GM12878 (cell line): ENCODE measurements around the gene SZRD1. TPM values are rescaled to one million over a fixed set of nuclear protein-coding genes. Genes with fewer than 3 reads are reported as not detected.

Source experiments
- CTCF ChIP-seq, 3 experiments: IDR thresholded peaks in 2 of 3; conservative IDR thresholded peaks in 1 of 3; 2 replicates each; pipeline ENCODE4 v1.5.1; 2011; ENCODE audit warnings: low read depth in 3 of 3, low read length in 3 of 3, mild to moderate bottlenecking in 3 of 3, control low read depth in 2 of 3, moderate library complexity in 2 of 3, inconsistent platforms in 1 of 3, mixed read lengths in 1 of 3; ENCODE audit not compliant: control insufficient read depth in 2 of 3, insufficient read depth in 1 of 3; ENCODE audit errors: extremely low read depth in 1 of 3
- E4F1 ChIP-seq: fragments of 450-650 bp; IDR thresholded peaks from 2 replicates; pipeline ENCODE4 v1.6.1; 2018; ENCODE audit warnings: borderline replicate concordance, mild to moderate bottlenecking; ENCODE audit not compliant: partially characterized antibody
- GATAD2B ChIP-seq: fragments of 450-650 bp; conservative IDR thresholded peaks from 2 replicates; pipeline ENCODE4 v1.6.1; 2017; ENCODE audit warnings: low read depth, mild to moderate bottlenecking, moderate library complexity
- MTA3 ChIP-seq: IDR thresholded peaks from 2 replicates; pipeline ENCODE4 v1.6.1; 2012; ENCODE audit warnings: low read length, inconsistent platforms, borderline replicate concordance
- MXI1 ChIP-seq: fragments of 150-350 bp; IDR thresholded peaks from 2 replicates; pipeline ENCODE4 v1.6.1; 2011; ENCODE audit warnings: low read depth, mild to moderate bottlenecking, inconsistent platforms, low read length, improper control_type of control experiment
- MYC ChIP-seq: IDR thresholded peaks from 2 replicates; pipeline ENCODE4 v1.6.1; 2011; ENCODE audit warnings: mild to moderate bottlenecking, low read length, moderate library complexity, inconsistent platforms; ENCODE audit not compliant: insufficient read depth, insufficient replicate concordance, insufficient read length, severe bottlenecking
- NBN ChIP-seq: fragments of 450-650 bp; IDR thresholded peaks from 2 replicates; pipeline ENCODE4 v1.6.1; 2016
- NKRF ChIP-seq: fragments of 450-650 bp; conservative IDR thresholded peaks from 2 replicates; pipeline ENCODE4 v1.6.1; 2017; ENCODE audit warnings: mild to moderate bottlenecking, moderate library complexity
- NR2C1 ChIP-seq: fragments of 450-650 bp; IDR thresholded peaks from 2 replicates; pipeline ENCODE4 v1.6.1; 2017; ENCODE audit warnings: antibody characterized with exemption, mild to moderate bottlenecking, moderate library complexity
- PKNOX1 ChIP-seq: fragments of 450-650 bp; IDR thresholded peaks from 2 replicates; pipeline ENCODE4 v1.6.1; 2016; ENCODE audit warnings: mild to moderate bottlenecking
- RB1 ChIP-seq: fragments of 450-650 bp; formaldehyde crosslinking; IDR thresholded peaks from 2 replicates; pipeline ENCODE4 v1.6.1; 2017; ENCODE audit warnings: mild to moderate bottlenecking, borderline replicate concordance
- SIX5 ChIP-seq: IDR thresholded peaks from 2 replicates; pipeline ENCODE4 v1.6.1; 2011; ENCODE audit warnings: mild to moderate bottlenecking, low read depth, low read length, moderate library complexity; ENCODE audit not compliant: severe bottlenecking
- SMAD1 ChIP-seq: fragments of 450-650 bp; IDR thresholded peaks from 2 replicates; pipeline ENCODE4 v1.6.1; 2018; ENCODE audit warnings: mild to moderate bottlenecking, low read depth; ENCODE audit not compliant: partially characterized antibody
- SMAD5 ChIP-seq: IDR thresholded peaks from 2 replicates; pipeline ENCODE4 v1.6.1; 2016; ENCODE audit warnings: antibody characterized with exemption, low read depth
- SMC3 ChIP-seq: IDR thresholded peaks from 2 replicates; pipeline ENCODE4 v1.6.1; 2011; ENCODE audit warnings: low read length, improper control_type of control experiment, borderline replicate concordance
- SPI1 ChIP-seq: IDR thresholded peaks from 2 replicates; pipeline ENCODE4 v1.6.1; 2011; ENCODE audit warnings: low read depth, mild to moderate bottlenecking, low read length, moderate library complexity, borderline replicate concordance; ENCODE audit not compliant: insufficient read depth
- SRF ChIP-seq, 2 experiments: IDR thresholded peaks; 2 replicates each; pipeline ENCODE4 v1.6.1; 2011; ENCODE audit warnings: low read depth in 2 of 2, low read length in 2 of 2, mild to moderate bottlenecking in 1 of 2, moderate library complexity in 1 of 2
- TAF1 ChIP-seq: IDR thresholded peaks from 2 replicates; pipeline ENCODE4 v1.6.1; 2011; ENCODE audit warnings: mild to moderate bottlenecking, low read depth, low read length, borderline replicate concordance
- ZNF217 ChIP-seq: fragments of 450-650 bp; IDR thresholded peaks from 2 replicates; pipeline ENCODE4 v1.6.1; 2017; ENCODE audit warnings: antibody characterized with exemption, mild to moderate bottlenecking
- ZNF24 ChIP-seq: fragments of 450-650 bp; IDR thresholded peaks from 2 replicates; pipeline ENCODE4 v1.6.1; 2017; ENCODE audit warnings: antibody characterized with exemption, mild to moderate bottlenecking
- polyA plus RNA-seq, 11 experiments: library from polyadenylated mRNA; depleted of rRNA in 4 of 11; unstranded in 6 of 11; stranded (reverse) in 5 of 11; fragments of >200 nt; fragmentation: Nextera tagmentation in 4 of 11; fragmentation: Illumina TruSeq in 1 of 11; extraction: Ambion mirVana in 4 of 11; extraction: Trizol in 1 of 11; gene quantifications; 1 replicate in 1 of 11; 2 replicates in 10 of 11; pipeline versions ENCODE4 v1.2.1 to v1.2.3, GENCODE V29; 2011 to 2016; ENCODE audit warnings: inconsistent platforms in 2 of 11, missing spikeins in 2 of 11, low read depth in 1 of 11
- total RNA-seq, 4 experiments: library from RNA; depleted of rRNA in 3 of 4; stranded (reverse); fragments of >200 nt in 3 of 4; fragmentation: Illumina TruSeq in 1 of 4; extraction: Trizol in 1 of 4; gene quantifications; 2 replicates each; pipeline versions ENCODE4 v1.2.1 to v1.2.3, GENCODE V29; 2013 to 2021
- TF ChIP-seq, protein P1 (sequence below): IDR thresholded peaks from 2 replicates; pipeline ENCODE4 v1.6.1; 2012; ENCODE audit warnings: low read depth, low read length, improper control_type of control experiment

The SZRD1 gene
- total and polyA plus RNA-seq, 10 of the 15 experiments (the other 5 are each of a cell fraction or from before 2014, with no cell fraction given): 5.6 to 213 (median 113) TPM

- TF ChIP-seq MYC (peak; percentile 90), SIX5 (peak; percentile 36), NKRF (peak; percentile 86), ZNF217 (no peak), PKNOX1 (0 out of 2 replicates have a peak, but pooled peaks have one; percentile 43), E4F1 (no peak), SPI1 (peak; percentile 49; the same call in 1 of the 2 replicates), MTA3 (0 out of 2 replicates have a peak, but pooled peaks have one; percentile 78), SMAD1 (peak; percentile 42), NBN (peak; percentile 95), CTCF (IDR thresholded peaks at IDR 0.05 in 2 of 3, conservative IDR thresholded peaks at IDR 0.05 in 1 of 3; ENCODE audit: control insufficient read depth in 2 of 3, extremely low read depth in 1 of 3, insufficient read depth in 1 of 3, low read depth in 3 of 3, low read length in 3 of 3) (peak; percentile 90 to 97 (median 91); a peak in 5 of 6 replicates), RB1 (peak; percentile 64; the same call in 1 of the 2 replicates), NR2C1 (no peak), GATAD2B (peak; percentile 80), ZNF24 (peak; percentile 64), MXI1 (peak; percentile 89), TAF1 (peak; percentile 87; the same call in 1 of the 2 replicates), SMC3 (peak; percentile 67; the same call in 1 of the 2 replicates), SMAD5 (peak; percentile 66; the same call in 1 of the 2 replicates), SRF (IDR thresholded peaks at IDR 0.05; ENCODE audit: low read depth in 2 of 2, low read length in 2 of 2) (0 out of 4 replicates have a peak, but pooled peaks of 1 of the 2 experiments have one; percentile 28)
- TF ChIP-seq, protein P1, sequence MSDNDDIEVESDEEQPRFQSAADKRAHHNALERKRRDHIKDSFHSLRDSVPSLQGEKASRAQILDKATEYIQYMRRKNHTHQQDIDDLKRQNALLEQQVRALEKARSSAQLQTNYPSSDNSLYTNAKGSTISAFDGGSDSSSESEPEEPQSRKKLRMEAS: peak; percentile 97
Observed at GRCh38 chr1:16440470-16441281, 73.6 kb downstream of the SZRD1 start, which contains the start of gene NECAP2 (continued).
